Esophagus squamous epithelium (tissue), 5 donors: ENCODE measurements around the gene MAP1B. TPM values are rescaled to one million over a fixed set of nuclear protein-coding genes. Genes with fewer than 3 reads are reported as not detected.

Experiments
- DNase-seq: peaks from one replicate; lab custom pipeline; 2025; lab: John Stamatoyannopoulos, UW
- H3K27ac ChIP-seq, 4 donors: fragments of 200-600 bp; sonication (generic); one replicate each; pipeline ENCODE4 v1.5.1; 2016 to 2019; ENCODE audit warnings: mild to moderate bottlenecking in 1 of 4
- H3K27me3 ChIP-seq, 4 donors: fragments of 200-600 bp; sonication (generic); 1 replicate in 3 of 4; 2 replicates in 1 of 4; pipeline versions ENCODE4 v1.5.1 to v1.6.0; 2017 to 2021; ENCODE audit warnings: antibody characterized with exemption in 1 of 4
- H3K36me3 ChIP-seq, 3 donors: fragments of 200-600 bp; sonication (generic); one replicate each; pipeline ENCODE4 v1.5.1; 2016 to 2019
- H3K4me1 ChIP-seq, 3 donors: fragments of 200-600 bp; sonication (generic); one replicate each; pipeline ENCODE4 v1.5.1; 2017 to 2019
- H3K4me3 ChIP-seq, 4 donors: fragments of 200-600 bp; sonication (generic); 1 replicate in 3 of 4; 2 replicates in 1 of 4; pipeline ENCODE4 v1.5.1; 2016 to 2019; ENCODE audit warnings: mild to moderate bottlenecking in 2 of 4, moderate library complexity in 1 of 4
- H3K9me3 ChIP-seq, 3 donors: fragments of 200-600 bp; sonication (generic); one replicate each; pipeline ENCODE4 v1.5.1; 2016 to 2019
- POLR2A ChIP-seq, 4 donors: fragments of 450-650 bp; IDR thresholded peaks; one replicate each; pipeline ENCODE4 v1.6.1; 2017; ENCODE audit warnings: antibody characterized with exemption in 4 of 4, mild to moderate bottlenecking in 4 of 4, moderate library complexity in 3 of 4
- WGBS, 2 donors: methylation state at CpG; one replicate each; pipeline ENCODE4 v1.1.5; 2018; 5-methylcytosine and 5-hydroxymethylcytosine counted together
- intact Hi-C: fragments of 100-400 bp; cut with DNase I; formaldehyde crosslinking; loops from one replicate; pipeline ENCODE4 v1.15.0; 2022
- total RNA-seq, 4 donors: library from RNA; depleted of rRNA; stranded (reverse); fragments of >200 nt; gene quantifications; one replicate each; pipeline ENCODE4 v1.1.0, GENCODE V29; 2016
- TF ChIP-seq, protein P1 (sequence below), 6 experiments: fragments of 450-650 bp in 4 of 6; fragments of 200-600 bp in 2 of 6; sonication (generic) in 2 of 6; IDR thresholded peaks; one replicate each; pipeline ENCODE4 v1.5.1; 2016 to 2019; ENCODE audit warnings: antibody characterized with exemption in 6 of 6, mild to moderate bottlenecking in 4 of 6, moderate library complexity in 4 of 6
- donor health status: DM: yes; HTN: yes; CAD: no.

Gene MAP1B
- total RNA-seq, 4 donors from 2014 or later = 8.2 to 180 (median 29.6) TPM

DNA sequence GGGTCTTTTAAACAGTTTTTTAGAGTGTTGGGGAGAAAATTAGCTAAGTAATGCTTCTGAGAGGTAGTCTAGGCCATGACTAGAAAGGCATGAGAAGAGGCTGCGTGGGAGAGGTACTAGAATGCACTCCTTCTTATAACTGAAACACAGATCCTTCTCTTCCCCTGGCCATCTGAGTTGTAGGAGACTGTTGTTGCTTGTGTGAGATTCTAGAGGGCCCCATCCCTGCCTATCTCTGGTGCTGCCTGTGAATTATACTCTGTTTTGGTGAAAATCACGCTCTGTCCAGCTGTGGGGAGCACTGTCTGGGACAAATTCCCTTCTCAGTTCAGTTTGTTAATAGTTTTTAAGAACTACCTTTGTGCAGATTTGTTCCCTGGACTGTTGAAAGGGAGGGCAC, 37.5 kb downstream of the MAP1B start:
- no peak overlapping the region for H3K4me3 ChIP-seq
- TF ChIP-seq POLR2A (IDR thresholded peaks at IDR 0.05) = no peak
- TF ChIP-seq, protein P1, sequence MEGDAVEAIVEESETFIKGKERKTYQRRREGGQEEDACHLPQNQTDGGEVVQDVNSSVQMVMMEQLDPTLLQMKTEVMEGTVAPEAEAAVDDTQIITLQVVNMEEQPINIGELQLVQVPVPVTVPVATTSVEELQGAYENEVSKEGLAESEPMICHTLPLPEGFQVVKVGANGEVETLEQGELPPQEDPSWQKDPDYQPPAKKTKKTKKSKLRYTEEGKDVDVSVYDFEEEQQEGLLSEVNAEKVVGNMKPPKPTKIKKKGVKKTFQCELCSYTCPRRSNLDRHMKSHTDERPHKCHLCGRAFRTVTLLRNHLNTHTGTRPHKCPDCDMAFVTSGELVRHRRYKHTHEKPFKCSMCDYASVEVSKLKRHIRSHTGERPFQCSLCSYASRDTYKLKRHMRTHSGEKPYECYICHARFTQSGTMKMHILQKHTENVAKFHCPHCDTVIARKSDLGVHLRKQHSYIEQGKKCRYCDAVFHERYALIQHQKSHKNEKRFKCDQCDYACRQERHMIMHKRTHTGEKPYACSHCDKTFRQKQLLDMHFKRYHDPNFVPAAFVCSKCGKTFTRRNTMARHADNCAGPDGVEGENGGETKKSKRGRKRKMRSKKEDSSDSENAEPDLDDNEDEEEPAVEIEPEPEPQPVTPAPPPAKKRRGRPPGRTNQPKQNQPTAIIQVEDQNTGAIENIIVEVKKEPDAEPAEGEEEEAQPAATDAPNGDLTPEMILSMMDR (IDR thresholded peaks at IDR 0.05) = no peak
- H3K9me3 ChIP-seq = no peaks in the 10 kb centered on the region
- H3K36me3 ChIP-seq = no peaks in the 10 kb centered on the region
- intact Hi-C loops = loop anchor here (10.0 kb wide), 1 partner anchor 100 kb away; no protein-coding TSS in a partner anchor
- H3K27ac ChIP-seq = peak overlapping the region; percentile 23 to 75 (median 62)
- WGBS, 2 donors = 72 to 93% methylated on average over 2 of the region's 2 CpGs
- no peak for DNase-seq
- peaks cover 4 to 69% (median 19%) of the 10 kb centered on the region in 3 donors for H3K4me1 ChIP-seq
- peaks cover 0 to 22% (median 0%) of the 10 kb centered on the region in 4 donors for H3K27me3 ChIP-seq

DNA sequence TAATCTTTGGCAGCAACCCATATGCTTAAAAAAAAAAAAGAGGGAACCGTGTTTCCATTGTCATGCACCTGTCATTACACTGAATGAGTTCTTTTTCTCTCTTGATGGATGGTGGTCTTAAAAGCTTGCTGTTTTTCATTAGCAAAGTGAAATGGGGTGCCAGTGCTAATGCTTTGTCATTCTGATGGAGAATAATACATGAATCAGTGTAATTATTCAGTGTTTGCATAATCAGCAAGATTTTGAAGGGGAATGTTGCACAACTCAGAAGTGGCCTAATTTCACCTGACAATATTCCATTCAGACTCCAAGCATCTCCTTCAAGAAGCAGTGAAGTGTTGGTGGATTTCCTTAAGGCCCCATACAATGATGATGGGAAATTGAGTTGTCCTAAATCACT, 38.1 kb downstream of the MAP1B start:
- peak overlapping the region in 3 of 4 donors; percentile 2 to 75 (median 56) for H3K27ac ChIP-seq

DNA sequence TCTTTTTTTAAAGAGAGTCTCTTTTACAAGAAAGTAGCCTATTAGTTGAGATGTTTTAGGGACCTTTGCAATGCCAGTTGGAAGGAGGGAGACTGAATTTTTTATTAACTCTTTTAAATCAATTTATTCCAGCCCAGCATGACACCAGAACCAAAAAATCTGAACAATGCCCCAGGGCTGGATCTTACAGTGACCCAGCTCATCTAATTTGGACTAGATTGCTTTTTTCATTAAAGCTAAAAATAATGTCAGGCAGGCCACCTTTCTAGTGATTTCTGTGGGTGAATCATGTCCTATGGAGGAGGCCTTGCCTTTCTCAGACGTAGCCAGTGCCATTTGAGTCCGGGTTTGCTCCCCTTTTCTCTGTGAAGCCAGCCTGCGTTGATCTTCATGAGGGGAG, 38.8 kb downstream of the MAP1B start:
- DNase-seq = no peak
- Histone ChIP-seq H3K9me3 (no peaks in the 10 kb centered on the region), H3K27me3 (peaks cover 0 to 11% (median 0%) of the 10 kb centered on the region in 4 donors), H3K36me3 (no peaks in the 10 kb centered on the region), H3K27ac (peak overlapping the region in 3 of 4 donors; percentile 7 to 75 (median 22)), H3K4me1 (peaks cover 4 to 73% (median 29%) of the 10 kb centered on the region in 3 donors), H3K4me3 (no peak overlapping the region)
- TF ChIP-seq POLR2A (IDR thresholded peaks at IDR 0.05) = no peak
- TF ChIP-seq, protein P1 (IDR thresholded peaks at IDR 0.05) = no peak
- 60 to 88% methylated on average over 1 to 3 of the region's 3 CpGs for WGBS, 2 donors
- intact Hi-C loops = loop anchor here (10.0 kb wide), 1 partner anchor 99 kb away; no protein-coding TSS in a partner anchor

More for the DNA sequence above, 38.1 kb downstream of the MAP1B start:
- no peak for TF ChIP-seq POLR2A (IDR thresholded peaks at IDR 0.05)
- TF ChIP-seq, protein P1 (IDR thresholded peaks at IDR 0.05) = no peak
- H3K27me3 ChIP-seq = peaks cover 0 to 17% (median 0%) of the 10 kb centered on the region in 4 donors
- peaks cover 4 to 70% (median 22%) of the 10 kb centered on the region in 3 donors for H3K4me1 ChIP-seq
- H3K4me3 ChIP-seq = no peak overlapping the region
- 0 to 24% methylated on average over 1 of the region's 1 CpG for WGBS, 2 donors
- intact Hi-C loops = loop anchor here (10.0 kb wide), 1 partner anchor 99 kb away; no protein-coding TSS in a partner anchor
- no peak for DNase-seq
- no peaks in the 10 kb centered on the region for H3K9me3 ChIP-seq
- no peaks in the 10 kb centered on the region for H3K36me3 ChIP-seq

DNA sequence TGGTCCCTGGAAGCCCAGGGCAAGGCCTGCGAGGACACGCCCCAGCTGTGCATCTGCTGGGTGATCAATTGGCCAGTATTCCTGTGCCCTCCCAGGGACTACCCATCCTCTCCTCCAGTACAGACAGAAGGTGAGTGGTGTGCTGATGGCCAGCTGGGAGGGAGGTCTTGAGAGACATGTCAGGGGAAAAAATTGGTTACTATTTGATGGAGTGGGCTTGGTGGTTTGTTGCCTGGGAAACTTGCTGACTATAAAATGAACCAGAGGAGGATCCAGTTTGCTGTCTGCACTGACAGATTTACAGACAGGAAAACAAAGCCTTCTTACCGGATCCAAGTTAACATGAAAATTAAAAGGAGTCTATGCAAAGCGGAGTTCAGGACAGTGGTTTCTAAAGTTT, 40.3 kb downstream of the MAP1B start:
- WGBS, 2 donors = 86 to 91% methylated on average over 4 of the region's 4 CpGs

DNA sequence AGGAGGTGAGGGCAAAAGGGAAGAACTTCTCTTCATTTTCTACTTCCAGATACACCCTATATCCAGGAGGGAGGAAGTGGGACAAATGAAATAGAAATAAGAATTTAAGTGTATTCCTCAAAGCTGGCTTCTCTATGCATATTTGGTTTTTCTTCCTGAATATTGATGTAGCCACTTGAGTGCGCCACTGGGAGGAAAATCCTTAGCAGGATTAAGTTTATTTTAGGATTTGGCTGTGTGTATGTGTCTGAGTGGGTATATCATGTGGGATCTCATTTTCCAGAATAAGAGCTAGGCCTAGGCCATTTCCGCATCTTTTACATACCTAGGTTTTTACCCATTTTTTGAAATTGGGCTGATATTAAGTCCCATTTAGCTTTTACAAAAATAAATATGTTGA, 42.5 kb downstream of the MAP1B start:
- 90% methylated on average over 2 of the region's 2 CpGs for WGBS, 2 donors
- H3K27ac ChIP-seq = peak overlapping the region; percentile 6 to 81 (median 64)
- H3K4me3 ChIP-seq = no peak overlapping the region
- H3K9me3 ChIP-seq = no peaks in the 10 kb centered on the region
- DNase-seq = no peak
- no peak for TF ChIP-seq POLR2A (IDR thresholded peaks at IDR 0.05)
- TF ChIP-seq, protein P1 (IDR thresholded peaks at IDR 0.05) = peak in 2 of 6 experiments; percentile 6 to 25
- H3K27me3 ChIP-seq = no peaks in the 10 kb centered on the region
- peaks cover 4 to 66% (median 37%) of the 10 kb centered on the region in 3 donors for H3K4me1 ChIP-seq
- no peaks in the 10 kb centered on the region for H3K36me3 ChIP-seq
- intact Hi-C loops = loop anchor here (10.0 kb wide), 1 partner anchor 95 kb away; no protein-coding TSS in a partner anchor

More for the DNA sequence above, 40.3 kb downstream of the MAP1B start:
- H3K27me3 ChIP-seq = no peaks in the 10 kb centered on the region
- no peaks in the 10 kb centered on the region for H3K9me3 ChIP-seq
- peaks cover 4 to 73% (median 28%) of the 10 kb centered on the region in 3 donors for H3K4me1 ChIP-seq
- no peak overlapping the region for H3K4me3 ChIP-seq
- no peak overlapping the region for H3K27ac ChIP-seq
- TF ChIP-seq, protein P1 (IDR thresholded peaks at IDR 0.05) = no peak
- TF ChIP-seq POLR2A (IDR thresholded peaks at IDR 0.05) = no peak
- H3K36me3 ChIP-seq = no peaks in the 10 kb centered on the region
- no peak for DNase-seq
- intact Hi-C loops = loop anchor here (10.0 kb wide), 1 partner anchor 97 kb away; no protein-coding TSS in a partner anchor
